HG03575 (cell line): ENCODE data around the gene PLIN1.

ENCODE experiments used
- ATAC-seq: cut with Tn5 transposase; IDR thresholded peaks from one replicate; pipeline ENCODE4 v1.9.1; 2021; ENCODE audit not compliant: unreplicated experiment, insufficient number of reproducible peaks, low FRiP score; ENCODE audit errors: extremely low read depth

Gene PLIN1

DNA sequence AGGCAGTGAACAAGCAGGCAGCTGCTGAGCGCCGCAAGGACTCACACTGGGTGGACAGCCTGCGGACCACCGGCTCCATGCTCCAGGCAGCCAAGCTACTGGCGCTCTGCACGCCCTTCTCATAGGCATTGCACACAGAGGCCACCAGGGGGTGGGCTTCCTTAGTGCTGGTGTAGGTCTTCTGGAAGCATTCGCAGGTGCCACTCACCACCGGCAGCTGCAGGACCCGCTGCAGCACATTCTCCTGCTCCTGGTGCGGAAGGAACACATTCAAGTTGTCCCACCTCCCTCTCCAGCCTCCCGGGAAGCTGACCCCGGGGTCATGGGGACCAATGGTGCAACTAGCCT lies 6.0 kb downstream of the PLIN1 start:
- ATAC-seq: no peak

- ATAC-seq: no peak
Observed at GRCh38 chr15:89672221-89673164, 6.7 kb downstream of the PLIN1 start.

DNA sequence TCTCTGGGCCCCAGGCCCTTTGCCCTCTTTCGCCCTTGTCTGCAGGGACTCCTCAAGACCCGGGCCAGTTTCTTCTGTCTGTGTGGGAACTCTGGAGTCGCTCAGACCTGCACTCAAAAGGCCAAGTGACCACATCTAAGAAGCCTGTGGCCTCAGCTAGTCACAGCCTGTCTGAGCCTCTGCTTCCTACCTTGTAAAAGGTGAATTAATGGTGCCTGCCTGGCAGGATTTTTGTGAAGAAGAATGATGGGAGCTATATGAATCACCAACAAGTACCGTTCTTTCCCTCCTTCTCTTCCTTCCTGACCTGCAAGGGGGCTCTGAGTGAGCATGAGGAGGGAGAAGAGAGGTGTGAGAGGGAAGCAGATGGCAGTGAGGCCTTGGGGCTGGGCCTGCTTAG lies 7.5 kb downstream of the PLIN1 start:
- ATAC-seq: no peak

DNA sequence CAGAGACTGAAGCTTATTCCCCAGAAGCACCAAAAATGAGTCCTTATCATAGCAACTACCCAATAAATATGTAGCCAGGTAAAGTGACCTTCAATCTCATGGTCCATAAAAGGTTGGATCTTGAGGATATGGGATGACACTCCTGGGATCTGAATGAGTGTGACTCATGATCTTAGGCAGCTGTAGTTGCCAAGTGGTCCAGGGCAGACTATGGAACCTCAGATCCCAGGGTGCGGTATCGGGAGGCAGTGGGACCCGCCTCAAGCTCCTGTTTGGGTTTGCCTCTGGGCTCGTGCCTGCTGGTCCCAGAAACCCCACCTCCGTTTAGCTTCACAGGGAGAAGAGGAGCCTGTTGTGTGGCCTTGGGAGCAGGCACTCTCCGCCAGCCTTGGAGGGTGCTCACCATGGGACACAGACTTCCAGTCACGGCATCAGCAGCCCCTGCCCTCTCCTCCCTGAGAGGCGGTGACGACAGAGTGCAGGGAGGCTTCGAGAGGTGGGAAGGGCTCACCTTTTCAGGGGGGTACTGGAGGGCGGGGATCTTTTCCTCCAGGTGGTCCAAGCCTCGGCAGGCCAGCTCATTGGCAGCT lies 8.1 kb downstream of the PLIN1 start:
- ATAC-seq: no peak

DNA sequence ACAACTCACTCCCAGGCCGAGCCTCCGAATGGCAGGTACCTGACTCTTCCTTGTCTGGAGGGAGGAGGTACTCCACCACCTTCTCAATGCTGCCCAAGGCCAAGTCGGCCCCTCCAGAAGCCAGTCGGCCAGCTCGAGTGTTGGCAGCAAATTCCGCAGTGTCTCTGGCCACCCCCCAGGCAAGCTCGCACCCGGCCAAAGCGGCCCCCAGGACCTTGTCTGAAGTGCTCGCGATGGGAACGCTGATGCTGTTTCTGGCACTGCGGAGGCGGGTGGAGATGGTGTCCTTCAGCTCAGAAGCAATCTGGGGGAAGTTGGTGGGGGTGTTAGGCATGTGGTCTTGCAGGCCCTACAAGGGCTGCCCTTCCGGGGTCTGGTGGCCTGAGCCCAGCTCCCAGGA lies 9.2 kb downstream of the PLIN1 start:
- ATAC-seq: no peak

DNA sequence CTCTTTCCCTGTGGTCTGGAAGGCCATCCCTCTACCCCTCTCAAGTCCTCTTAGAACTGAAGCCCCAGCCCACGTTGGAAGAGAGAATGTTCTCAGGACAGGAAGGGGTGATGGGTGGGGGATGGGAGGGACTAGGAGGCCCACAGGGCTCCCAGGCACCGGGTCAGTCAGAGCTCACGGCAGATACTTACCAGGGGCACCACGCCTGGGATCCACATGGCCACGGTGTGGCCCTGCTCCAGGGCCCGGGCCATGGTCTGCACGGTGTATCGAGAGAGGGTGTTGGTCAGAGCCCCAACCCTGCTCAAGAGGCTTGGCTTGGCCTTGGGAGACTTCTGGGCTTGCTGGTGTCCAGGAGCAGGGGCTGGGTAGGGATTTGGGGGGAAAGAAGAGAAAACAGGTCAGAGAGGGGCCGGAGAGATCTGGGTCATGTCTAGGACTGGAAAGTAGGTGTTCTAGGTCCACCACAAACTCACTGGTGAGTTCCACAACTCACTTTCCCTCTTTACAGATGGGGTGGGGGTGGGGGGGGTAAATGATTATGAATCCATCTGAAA lies 9.8 kb downstream of the PLIN1 start:
- ATAC-seq: no peak

GRCh38 chr15:89668171-89668570 lies 11.0 kb downstream of the PLIN1 start:
- ATAC-seq: no peak

GRCh38 chr15:89667706-89667960 lies 11.5 kb downstream of the PLIN1 start:
- no peak for ATAC-seq

DNA sequence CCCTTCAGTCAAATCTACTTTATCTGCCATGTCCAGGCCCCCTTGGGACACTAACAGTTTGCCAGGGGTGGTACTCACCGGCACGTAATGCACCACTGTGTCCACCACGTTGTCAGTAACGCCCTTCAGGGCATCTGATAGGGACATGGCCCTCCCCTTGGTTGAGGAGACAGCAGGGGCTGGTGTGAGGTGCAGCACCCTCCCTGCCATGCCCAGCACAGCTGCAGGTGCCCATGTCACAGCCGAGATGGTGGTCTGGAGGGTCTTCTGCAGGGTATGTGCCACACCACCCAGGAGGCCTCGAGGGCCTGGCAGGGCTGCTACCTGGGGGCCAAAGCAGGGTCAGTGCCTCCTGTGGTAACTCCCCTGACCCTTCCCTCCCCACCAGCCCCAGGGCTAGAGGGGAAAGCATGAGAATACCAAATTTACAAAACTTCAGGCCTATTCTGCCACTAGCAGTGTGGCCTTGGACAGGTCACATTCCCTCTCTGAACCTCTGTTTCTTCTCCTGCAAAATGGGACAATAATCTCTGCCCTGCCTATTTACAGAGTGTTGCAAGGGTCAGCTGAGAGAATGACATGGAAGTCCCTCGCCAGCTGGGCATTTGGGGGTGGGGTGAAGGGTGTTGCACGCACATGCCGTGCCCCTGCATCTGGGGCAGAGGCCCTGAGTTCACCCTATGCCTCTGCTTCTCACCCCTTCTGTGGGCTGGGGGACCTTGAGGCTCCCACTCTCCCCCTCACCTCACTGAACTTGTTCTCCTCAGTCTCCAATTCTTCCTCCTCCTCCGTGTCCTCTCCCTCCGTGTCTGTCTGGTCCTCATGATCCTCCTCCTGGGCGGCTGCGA lies 12.1 kb downstream of the PLIN1 start:
- ATAC-seq: no peak

DNA sequence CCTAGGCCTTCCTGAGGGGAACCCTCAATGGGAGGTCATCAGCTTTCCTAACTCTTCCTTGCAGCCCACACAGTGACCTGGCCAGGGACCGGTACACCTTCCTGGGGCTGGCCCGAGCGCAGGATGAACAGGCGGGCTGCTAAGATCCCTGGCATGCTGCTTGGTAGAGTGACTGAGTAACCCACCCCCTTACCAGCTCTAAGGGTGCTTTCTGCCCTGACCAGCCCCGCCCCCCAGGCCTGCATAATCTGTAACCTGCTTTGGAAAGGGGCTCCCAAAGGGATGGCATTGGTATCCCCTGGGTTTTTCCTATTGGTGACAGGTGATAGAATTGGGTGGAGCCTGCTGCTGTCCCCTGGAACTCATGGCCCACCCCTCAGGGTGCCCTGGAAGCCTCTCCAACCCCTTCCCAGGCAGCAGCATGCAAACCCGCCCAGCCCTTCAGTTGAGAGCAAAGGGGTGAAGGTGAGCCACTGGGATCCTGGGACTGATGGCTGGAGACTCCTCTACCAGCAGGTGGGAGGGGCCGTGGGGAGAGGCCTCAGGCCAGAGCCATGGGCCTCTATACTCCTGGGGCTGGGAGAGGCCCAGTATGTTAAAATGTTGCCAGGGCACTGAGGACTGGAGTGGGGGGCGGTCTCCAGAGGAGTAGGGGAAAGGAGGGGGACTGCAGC lies 12.8 kb downstream of the PLIN1 start:
- ATAC-seq: no peak

- ATAC-seq: no peak
Observed at GRCh38 chr15:89665449-89666181, 13.6 kb downstream of the PLIN1 start.

- no peak for ATAC-seq
Observed at GRCh38 chr15:89664441-89665350, 14.5 kb downstream of the PLIN1 start.

- ATAC-seq: no peak
Observed at GRCh38 chr15:89662893-89663626, 16.1 kb downstream of the PLIN1 start.

- no peak for ATAC-seq
Observed at GRCh38 chr15:89660556-89660955, 18.6 kb downstream of the PLIN1 start.

DNA sequence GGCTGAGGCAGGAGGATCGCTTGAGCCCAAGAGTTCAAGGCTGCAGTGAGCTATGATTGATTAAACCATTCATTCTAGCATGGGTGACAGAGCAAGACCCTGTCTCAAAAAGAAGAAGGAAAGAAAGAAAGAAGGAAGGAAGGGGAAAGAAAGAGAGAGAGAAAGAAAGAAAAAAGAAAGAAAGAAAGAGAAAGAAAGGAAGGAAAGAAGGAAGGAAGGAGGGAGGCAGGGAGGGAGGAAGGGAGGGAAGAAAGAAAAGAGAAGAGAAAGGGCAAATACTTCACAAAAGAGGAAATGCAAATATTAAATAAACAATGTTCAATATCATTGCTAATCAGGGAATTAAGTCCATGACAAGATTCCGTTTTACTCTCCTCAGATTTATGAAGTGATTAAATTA lies 19.9 kb downstream of the PLIN1 start:
- no peak for ATAC-seq

- no peak for ATAC-seq
Observed at GRCh38 chr15:89657686-89658200, 21.4 kb downstream of the PLIN1 start.
